HG03039 (cell line): ENCODE measurements around the gene PRAMEF17.
"Not testable (repeated sequence)": the region's sequence is repeated elsewhere in the genome, so short reads cannot be mapped to it uniquely, and the experiment has no call there.

ENCODE experiments used
- ATAC-seq: cut with Tn5 transposase; IDR thresholded peaks from one replicate; pipeline ENCODE4 v1.9.1; 2021; ENCODE audit warnings: mild to moderate bottlenecking, moderate library complexity; ENCODE audit not compliant: unreplicated experiment

Gene PRAMEF17

DNA sequence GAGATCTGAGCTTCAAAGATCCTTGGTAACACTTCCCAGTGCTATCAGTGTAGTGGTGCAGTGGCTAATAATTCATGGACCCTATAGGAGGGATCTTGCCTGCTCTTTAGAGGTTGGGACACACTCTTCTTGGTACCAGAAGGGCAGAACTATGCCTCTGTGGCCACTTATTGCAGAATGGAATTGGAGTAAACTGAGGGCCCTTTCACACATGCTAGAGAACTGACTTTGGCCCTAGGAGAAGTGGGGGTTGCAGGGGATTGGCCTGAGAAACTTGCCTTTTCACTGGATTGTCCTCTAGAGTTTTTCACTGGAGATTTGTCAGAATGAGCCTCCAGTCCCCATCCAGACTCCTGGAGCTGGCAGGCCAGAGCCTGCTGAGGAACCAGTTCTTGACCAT is at the start of gene PRAMEF17:
TSS of gene PRAMEF17 (plus strand) at position 301 of the 400 bp plus-strand sequence. CDS start at position 327, 26 bp downstream.
- not testable (repeated sequence) for ATAC-seq

GRCh38 chr1:13342496-13342895 is 46.9 kb upstream of the PRAMEF17 start:
- not testable (repeated sequence) for ATAC-seq

DNA sequence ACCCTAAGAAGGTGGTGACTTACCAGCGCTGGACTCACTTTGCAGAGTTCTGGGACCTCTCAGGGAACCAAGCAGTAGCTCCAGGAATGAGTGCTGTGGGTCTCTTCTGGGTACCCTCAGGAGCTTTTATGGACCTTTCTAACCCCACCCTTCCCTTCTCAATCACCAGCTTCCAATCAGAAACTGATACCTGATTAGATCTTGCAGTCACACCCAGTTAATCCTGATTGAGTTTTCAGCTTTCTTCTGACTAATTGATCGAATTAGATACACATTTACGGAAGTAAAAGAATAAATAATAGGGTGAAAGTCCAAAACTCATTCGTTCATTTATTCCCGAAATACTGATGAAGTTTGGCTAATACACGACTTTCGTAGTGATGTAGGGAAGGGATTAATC is 42.4 kb upstream of the PRAMEF17 start, which contains the start of gene PRAMEF14:
TSS of gene PRAMEF14 (minus strand) at position 101 of the 400 bp plus-strand sequence. CDS start 1,820 bp downstream, outside the sequence.
- not testable (repeated sequence) for ATAC-seq

DNA sequence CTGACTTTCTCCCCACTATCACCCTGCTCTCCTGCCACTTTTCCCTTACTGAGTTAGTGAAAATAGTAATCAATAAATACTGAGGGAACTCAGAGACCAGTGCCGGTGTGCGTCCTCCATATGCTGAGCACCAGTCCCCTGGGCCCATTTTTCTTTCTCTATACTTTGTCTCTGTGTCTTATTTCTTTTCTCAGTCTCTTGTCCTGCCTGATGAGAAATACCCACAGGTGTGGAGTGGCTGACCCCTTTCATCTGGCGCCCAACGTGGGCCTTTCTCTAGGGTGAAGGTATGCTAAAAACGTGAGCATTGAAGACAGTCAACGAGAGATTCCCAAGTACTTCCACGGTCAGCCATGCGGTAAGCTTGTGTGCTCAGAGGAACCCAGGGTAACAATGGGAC is 36.0 kb upstream of the PRAMEF17 start:
- not testable (repeated sequence) for ATAC-seq

GRCh38 chr1:13354475-13354874 is 35.0 kb upstream of the PRAMEF17 start:
- ATAC-seq, result not testable (repeated sequence)

DNA sequence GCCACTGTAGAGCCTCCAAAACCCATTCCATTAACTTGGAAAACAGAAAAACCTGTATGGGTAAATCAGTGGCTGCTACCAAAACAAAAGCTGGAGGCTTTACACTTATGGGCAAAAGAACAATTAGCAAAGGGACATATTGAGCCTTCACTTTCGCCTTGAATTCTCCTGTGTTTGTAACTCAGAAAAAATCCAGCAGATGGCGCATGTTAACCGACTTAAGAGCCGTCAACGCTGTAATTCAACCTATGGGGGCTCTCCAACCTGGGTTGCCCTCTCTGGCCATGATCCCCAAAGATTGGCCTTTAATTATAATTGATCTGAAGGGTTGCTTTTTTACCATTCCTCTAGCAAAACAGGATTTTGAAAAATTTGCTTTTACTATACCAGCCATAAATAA is 32.7 kb upstream of the PRAMEF17 start:
- ATAC-seq, result not testable (repeated sequence)

GRCh38 chr1:13362364-13362763 is 27.1 kb upstream of the PRAMEF17 start:
- ATAC-seq, result not testable (repeated sequence)

DNA sequence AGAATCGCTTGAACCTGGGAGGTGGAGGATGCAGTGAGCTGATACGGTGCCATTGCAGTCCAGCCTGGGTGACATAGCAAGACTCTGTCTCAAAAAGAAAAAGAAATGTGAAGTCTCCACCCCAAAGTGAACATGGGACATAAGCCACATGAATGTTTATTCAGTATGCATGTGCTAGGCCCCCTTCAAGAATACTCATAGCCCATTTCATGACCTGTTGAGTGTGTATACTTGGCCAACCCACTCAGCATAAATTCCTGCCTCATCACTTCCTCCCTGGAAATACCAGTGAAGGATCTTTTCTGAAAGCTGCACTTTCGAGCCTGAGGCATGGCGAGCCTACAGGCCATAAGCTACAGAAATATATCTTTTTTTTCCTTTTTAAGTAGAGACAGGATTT is 24.5 kb upstream of the PRAMEF17 start:
- not testable (repeated sequence) for ATAC-seq

- ATAC-seq, result not testable (repeated sequence)
Measured at GRCh38 chr1:13366536-13366935, 22.9 kb upstream of the PRAMEF17 start.

- ATAC-seq, result not testable (repeated sequence)
Measured at GRCh38 chr1:13368544-13368943, 20.9 kb upstream of the PRAMEF17 start.

- ATAC-seq, result not testable (repeated sequence)
Measured at GRCh38 chr1:13378983-13379382, 10.4 kb upstream of the PRAMEF17 start.

DNA sequence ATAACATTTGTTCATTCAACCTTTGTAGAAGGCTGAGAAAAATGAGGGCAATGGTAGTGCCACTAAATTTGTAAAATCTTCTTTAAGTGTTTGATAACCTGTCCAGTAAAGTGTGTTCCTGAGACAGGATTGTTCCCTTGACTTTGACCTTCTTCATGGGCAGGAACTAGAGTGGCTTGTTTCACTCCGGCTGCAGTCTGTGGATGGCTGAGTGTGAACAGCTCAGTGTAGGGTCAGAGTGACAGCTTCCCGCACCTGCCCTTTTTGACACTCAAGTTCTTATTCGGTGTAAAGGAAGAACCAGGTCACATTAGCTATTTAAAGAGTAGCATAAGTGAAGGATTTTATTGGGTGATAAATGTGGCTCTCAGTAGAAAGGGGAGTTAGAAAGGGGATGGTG is 9.1 kb upstream of the PRAMEF17 start:
- ATAC-seq, result not testable (repeated sequence)

DNA sequence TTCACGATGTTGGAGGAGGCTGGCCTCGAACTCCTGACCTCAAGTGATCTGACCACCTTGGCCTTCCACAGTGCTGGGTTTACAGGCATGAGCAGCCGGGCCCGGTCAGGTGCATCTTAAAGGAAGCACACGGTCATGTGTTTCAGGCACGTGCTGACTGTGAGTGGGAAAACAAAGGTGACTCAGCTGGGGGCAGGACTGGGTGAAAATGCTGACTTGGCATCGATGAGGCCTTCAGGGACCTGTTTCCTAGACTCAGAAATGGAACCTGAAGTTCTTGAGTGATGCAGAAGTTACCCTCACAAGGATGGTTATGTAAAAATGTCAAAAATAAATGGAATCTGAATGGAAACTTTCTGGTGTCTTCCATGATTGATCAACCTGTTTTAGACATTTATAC is 3.6 kb downstream of the PRAMEF17 start:
- ATAC-seq, result not testable (repeated sequence)

GRCh38 chr1:13394761-13395160 is 5.3 kb downstream of the PRAMEF17 start:
- not testable (repeated sequence) for ATAC-seq

GRCh38 chr1:13395311-13395710 is 5.9 kb downstream of the PRAMEF17 start:
- not testable (repeated sequence) for ATAC-seq

- ATAC-seq, result no peak
Measured at GRCh38 chr1:13407811-13408210, 18.4 kb downstream of the PRAMEF17 start.

DNA sequence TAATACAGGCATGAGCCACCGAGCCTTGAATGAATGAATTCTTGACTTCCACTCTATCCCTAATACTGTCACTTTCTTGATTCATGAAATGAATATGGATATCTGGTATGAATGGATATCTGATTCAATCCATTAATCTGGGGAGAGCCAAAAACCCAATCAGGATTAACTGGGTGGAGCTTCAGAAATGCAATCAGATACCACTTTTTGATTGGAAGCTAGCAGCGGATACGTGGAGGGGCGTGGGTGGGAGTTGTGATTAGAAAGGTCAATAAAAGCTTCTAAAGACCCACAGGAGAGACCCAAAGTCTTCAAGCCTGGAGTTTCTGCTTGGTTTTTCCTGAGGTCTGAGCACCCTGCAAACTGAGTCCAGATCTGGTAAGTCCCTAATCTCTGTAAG is 20.7 kb downstream of the PRAMEF17 start, which contains the start of gene PRAMEF20:
TSS of gene PRAMEF20 (plus strand) at position 301 of the 400 bp plus-strand sequence. CDS start 5,905 bp downstream, outside the sequence.
- not testable (repeated sequence) for ATAC-seq

DNA sequence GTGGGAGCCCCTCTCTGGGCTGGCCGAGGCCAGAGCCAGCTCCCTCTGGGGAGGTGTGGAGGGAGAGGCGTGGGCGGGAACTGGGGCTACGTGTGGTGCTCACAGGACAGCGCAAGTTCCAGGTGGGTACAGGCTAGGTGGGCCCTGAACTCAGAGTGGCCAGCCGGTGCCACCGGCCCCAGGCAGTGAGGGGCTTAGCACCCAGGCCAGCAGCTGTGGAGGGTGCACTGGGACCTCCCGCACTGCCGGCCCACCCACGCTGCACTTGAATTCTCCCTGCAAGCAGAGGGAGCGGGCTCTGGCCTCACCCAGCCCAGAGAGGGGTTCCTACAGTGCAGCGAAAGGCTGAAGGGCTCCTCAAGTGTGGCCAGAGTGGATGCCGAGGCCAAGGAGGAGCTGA is 41.1 kb downstream of the PRAMEF17 start:
- no peak for ATAC-seq

DNA sequence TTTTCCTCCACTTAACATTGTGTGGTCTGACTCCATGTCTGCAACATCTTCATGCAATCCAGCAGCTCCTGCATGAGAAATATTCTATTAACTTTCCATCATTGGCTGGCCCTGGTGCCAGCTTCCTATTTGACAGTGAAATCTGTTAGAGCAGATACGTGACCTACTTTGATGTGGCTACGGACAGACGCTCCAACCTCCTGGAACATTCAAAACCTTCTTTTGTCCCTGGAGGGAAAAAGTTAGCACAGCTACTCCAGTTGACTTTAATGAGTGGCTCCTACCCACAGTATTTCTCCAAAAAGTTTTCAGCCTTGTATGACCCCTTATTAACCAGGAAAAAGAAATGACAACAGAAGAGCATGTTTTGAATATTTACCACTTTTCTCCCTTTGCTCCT is 42.8 kb downstream of the PRAMEF17 start:
- ATAC-seq, result no peak

- not testable (repeated sequence) for ATAC-seq
Measured at GRCh38 chr1:13433694-13434358, 44.4 kb downstream of the PRAMEF17 start.

GRCh38 chr1:13435458-13435857 is 46.0 kb downstream of the PRAMEF17 start:
- no peak for ATAC-seq

GRCh38 chr1:13439104-13439783 is 49.8 kb downstream of the PRAMEF17 start:
- not testable (repeated sequence) for ATAC-seq
